A673 (cell line): ENCODE results near the gene INPPL1.

Experiments
- EZH2 ChIP-seq: fragments of 200-600 bp; sonication (generic); IDR thresholded peaks from 2 replicates; pipeline ENCODE4 v1.6.1; 2017; ENCODE audit warnings: borderline replicate concordance, low read depth, mild to moderate bottlenecking, mixed read lengths, antibody characterized with exemption, low read length; ENCODE audit not compliant: poor library complexity, severe bottlenecking
- TF ChIP-seq, protein P1 (sequence below): fragments of 300-800, 200-600 bp; sonication (generic); conservative IDR thresholded peaks from 2 replicates; pipeline ENCODE4 v1.5.1; 2017; ENCODE audit warnings: low read depth, mild to moderate bottlenecking, antibody characterized with exemption, low read length, moderate library complexity, mixed read lengths

GRCh38 chr11:72247584-72247983, 23.0 kb downstream of the INPPL1 start:
- TF ChIP-seq, protein P1, sequence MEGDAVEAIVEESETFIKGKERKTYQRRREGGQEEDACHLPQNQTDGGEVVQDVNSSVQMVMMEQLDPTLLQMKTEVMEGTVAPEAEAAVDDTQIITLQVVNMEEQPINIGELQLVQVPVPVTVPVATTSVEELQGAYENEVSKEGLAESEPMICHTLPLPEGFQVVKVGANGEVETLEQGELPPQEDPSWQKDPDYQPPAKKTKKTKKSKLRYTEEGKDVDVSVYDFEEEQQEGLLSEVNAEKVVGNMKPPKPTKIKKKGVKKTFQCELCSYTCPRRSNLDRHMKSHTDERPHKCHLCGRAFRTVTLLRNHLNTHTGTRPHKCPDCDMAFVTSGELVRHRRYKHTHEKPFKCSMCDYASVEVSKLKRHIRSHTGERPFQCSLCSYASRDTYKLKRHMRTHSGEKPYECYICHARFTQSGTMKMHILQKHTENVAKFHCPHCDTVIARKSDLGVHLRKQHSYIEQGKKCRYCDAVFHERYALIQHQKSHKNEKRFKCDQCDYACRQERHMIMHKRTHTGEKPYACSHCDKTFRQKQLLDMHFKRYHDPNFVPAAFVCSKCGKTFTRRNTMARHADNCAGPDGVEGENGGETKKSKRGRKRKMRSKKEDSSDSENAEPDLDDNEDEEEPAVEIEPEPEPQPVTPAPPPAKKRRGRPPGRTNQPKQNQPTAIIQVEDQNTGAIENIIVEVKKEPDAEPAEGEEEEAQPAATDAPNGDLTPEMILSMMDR = no peak
- TF ChIP-seq EZH2 = no peak
